HG02970 (cell line): ENCODE results near the gene TMEM214.

ENCODE experiments used
- ATAC-seq: cut with Tn5 transposase; IDR thresholded peaks from one replicate; pipeline ENCODE4 v1.9.1; 2021; ENCODE audit warnings: mild to moderate bottlenecking, moderate library complexity, moderate number of reproducible peaks; ENCODE audit not compliant: unreplicated experiment, low FRiP score

TMEM214 gene

GRCh38 chr2:27009716-27010115 is 23.0 kb upstream of the TMEM214 start:
- ATAC-seq: no peak

GRCh38 chr2:27010139-27010538 is 22.6 kb upstream of the TMEM214 start:
- ATAC-seq: no peak

GRCh38 chr2:27013738-27014137 is 19.0 kb upstream of the TMEM214 start:
- no peak for ATAC-seq

- ATAC-seq: no peak
Observed at GRCh38 chr2:27014771-27015433, 17.9 kb upstream of the TMEM214 start.

- ATAC-seq: no peak
Observed at GRCh38 chr2:27016801-27017325, 15.9 kb upstream of the TMEM214 start.

- no peak for ATAC-seq
Observed at GRCh38 chr2:27018142-27018541, 14.6 kb upstream of the TMEM214 start.

GRCh38 chr2:27019459-27019858 is 13.3 kb upstream of the TMEM214 start:
- no peak for ATAC-seq

GRCh38 chr2:27019931-27020855 is 12.6 kb upstream of the TMEM214 start:
- ATAC-seq: no peak

- ATAC-seq: no peak
Observed at GRCh38 chr2:27021253-27022049, 11.3 kb upstream of the TMEM214 start.

GRCh38 chr2:27023740-27024139 is 9.0 kb upstream of the TMEM214 start:
- no peak for ATAC-seq

GRCh38 chr2:27024188-27024587 is 8.6 kb upstream of the TMEM214 start:
- no peak for ATAC-seq

GRCh38 chr2:27024812-27025211 is 8.0 kb upstream of the TMEM214 start:
- ATAC-seq: no peak

GRCh38 chr2:27025281-27025800 is 7.4 kb upstream of the TMEM214 start:
- ATAC-seq: no peak

GRCh38 chr2:27025861-27026851 is 6.6 kb upstream of the TMEM214 start:
- no peak for ATAC-seq

GRCh38 chr2:27027211-27027651 is 5.5 kb upstream of the TMEM214 start:
- ATAC-seq: no peak

GRCh38 chr2:27029051-27029450 is 3.7 kb upstream of the TMEM214 start:
- no peak for ATAC-seq

- no peak for ATAC-seq
Observed at GRCh38 chr2:27033253-27033852, 588 bp downstream of the TMEM214 start.

GRCh38 chr2:27038012-27038411 is 5.2 kb downstream of the TMEM214 start:
- no peak for ATAC-seq
